IMR-90 (cell line): Measurements from ENCODE around the gene SDK1. TPM values are rescaled to one million over a fixed set of nuclear protein-coding genes. Genes with fewer than 3 reads are reported as not detected.

Source experiments
- ATAC-seq: fragments of 200-7000 bp; cut with Tn5 transposase; 2 replicates; pipeline ENCODE4 v1.9.1; 2020; ENCODE audit warnings: low read depth, mild to moderate bottlenecking, moderate library complexity
- BruUV-seq: library from RNA; stranded (reverse); fragments of 400-500 nt; replicated peaks from 2 replicates; lab custom pipeline; 2021; lab: Mats Ljungman, UMichigan
- CTCF ChIA-PET: fragments of 300-600 bp; formaldehyde crosslinking; extraction: SDS; loops from one replicate; lab custom pipeline; 2021; ENCODE audit warnings: antibody characterized with exemption; lab: Yijun Ruan, JAX
- POLR2A ChIA-PET: fragments of 300-600 bp; sonication (Branson Sonifier 250); formaldehyde crosslinking; loops from one replicate; lab custom pipeline; 2022; ENCODE audit warnings: antibody characterized with exemption; ENCODE audit not compliant: unreplicated experiment; lab: Charles Lee
- DNase-seq: peaks from one replicate; pipeline ENCODE4 v3.0.0; 2013
- H2AFZ ChIP-seq: replicated peaks from 2 replicates; pipeline ENCODE3; 2013; ENCODE audit warnings: low read length, mild to moderate bottlenecking; ENCODE audit not compliant: poor library complexity
- H2AK5ac ChIP-seq: 2 replicates; pipeline ENCODE4 v1.6.1; 2013; ENCODE audit warnings: low read depth, low read length, inconsistent platforms
- H2AK9ac ChIP-seq: replicated peaks from 2 replicates; pipeline ENCODE3; 2013; ENCODE audit warnings: mild to moderate bottlenecking, low read depth, low read length, moderate library complexity; ENCODE audit not compliant: poor library complexity
- H2BK120ac ChIP-seq: 2 replicates; pipeline ENCODE4 v1.6.1; 2013; ENCODE audit warnings: low read depth, low read length, inconsistent platforms
- H2BK15ac ChIP-seq: 3 replicates; pipeline ENCODE4 v1.6.1; 2013; ENCODE audit warnings: low read depth, low read length, inconsistent platforms
- H2BK20ac ChIP-seq: 2 replicates; pipeline ENCODE4 v1.6.1; 2013; ENCODE audit warnings: low read depth, mild to moderate bottlenecking, inconsistent platforms, low read length, moderate library complexity
- H2BK5ac ChIP-seq: 2 replicates; pipeline ENCODE4 v1.6.1; 2013; ENCODE audit warnings: mild to moderate bottlenecking, low read depth, low read length, inconsistent platforms; ENCODE audit not compliant: poor library complexity, severe bottlenecking
- H3K14ac ChIP-seq: replicated peaks from 2 replicates; pipeline ENCODE4 v1.6.1; 2013; ENCODE audit warnings: low read depth, low read length, inconsistent platforms
- H3K18ac ChIP-seq: 2 replicates; pipeline ENCODE4 v1.6.1; 2013; ENCODE audit warnings: low read depth, low read length, control low read depth
- H3K23ac ChIP-seq: 2 replicates; pipeline ENCODE4 v1.6.1; 2013; ENCODE audit warnings: low read depth, low read length, inconsistent platforms
- H3K27ac ChIP-seq: 2 replicates; pipeline ENCODE4 v1.5.1; 2013; ENCODE audit warnings: mild to moderate bottlenecking, control low read depth, low read length; ENCODE audit not compliant: insufficient read depth
- H3K27me3 ChIP-seq: 2 replicates; pipeline ENCODE4 v1.6.1; 2013; ENCODE audit warnings: low read length; ENCODE audit not compliant: control insufficient read depth, insufficient read depth
- H3K36me3 ChIP-seq: 2 replicates; pipeline ENCODE4 v1.6.1; 2013; ENCODE audit warnings: low read length, mixed read lengths; ENCODE audit not compliant: control insufficient read depth, insufficient read depth
- H3K4ac ChIP-seq: 2 replicates; pipeline ENCODE4 v1.6.1; 2013; ENCODE audit warnings: low read depth, low read length, inconsistent platforms
- H3K4me1 ChIP-seq: 2 replicates; pipeline ENCODE4 v1.6.1; 2013; ENCODE audit warnings: low read length, mixed read lengths; ENCODE audit not compliant: control insufficient read depth, insufficient read depth
- H3K4me2 ChIP-seq: 2 replicates; pipeline ENCODE4 v1.6.1; 2013; ENCODE audit warnings: low read depth, mild to moderate bottlenecking, control low read depth, low read length, moderate library complexity
- H3K4me3 ChIP-seq: 2 replicates; pipeline ENCODE4 v1.5.1; 2013; ENCODE audit warnings: low read depth, mild to moderate bottlenecking, control low read depth, low read length, moderate library complexity; ENCODE audit not compliant: insufficient read depth
- H3K56ac ChIP-seq: 2 replicates; pipeline ENCODE4 v1.6.1; 2013; ENCODE audit warnings: low read length, inconsistent platforms; ENCODE audit not compliant: insufficient read depth; ENCODE audit errors: extremely low read depth
- H3K79me1 ChIP-seq, 2 experiments: 2 replicates each; pipeline ENCODE4 v1.6.1; 2013; ENCODE audit warnings: low read length in 2 of 2, inconsistent platforms in 1 of 2, low read depth in 1 of 2
- H3K9ac ChIP-seq: 2 replicates; pipeline ENCODE4 v1.6.1; 2013; ENCODE audit warnings: low read depth, low read length, control low read depth
- H3K9me1 ChIP-seq: 2 replicates; pipeline ENCODE4 v1.6.1; 2013; ENCODE audit warnings: low read length, inconsistent platforms; ENCODE audit not compliant: insufficient read depth
- H3K9me3 ChIP-seq: 2 replicates; pipeline ENCODE4 v1.6.1; 2013; ENCODE audit warnings: low read length; ENCODE audit not compliant: control insufficient read depth, insufficient read depth
- H4K20me1 ChIP-seq: 2 replicates; pipeline ENCODE4 v1.6.1; 2013; ENCODE audit warnings: low read length, inconsistent platforms; ENCODE audit not compliant: insufficient read depth
- H4K5ac ChIP-seq: 2 replicates; pipeline ENCODE4 v1.6.1; 2013; ENCODE audit warnings: mild to moderate bottlenecking, low read depth, low read length, control low read depth
- H4K8ac ChIP-seq, 2 experiments: 2 replicates each; pipeline ENCODE4 v1.6.1; 2013; ENCODE audit warnings: low read depth in 2 of 2, low read length in 2 of 2, control low read depth in 1 of 2, inconsistent platforms in 1 of 2
- H4K91ac ChIP-seq: 2 replicates; pipeline ENCODE4 v1.6.1; 2013; ENCODE audit warnings: low read depth, low read length, inconsistent platforms; ENCODE audit not compliant: insufficient read depth
- BHLHE40 ChIP-seq: fragments of 150-350 bp; IDR thresholded peaks from 2 replicates; pipeline ENCODE4 v1.6.1; 2016; ENCODE audit warnings: mild to moderate bottlenecking, low read depth, low read length
- CEBPB ChIP-seq: IDR thresholded peaks from 2 replicates; pipeline ENCODE4 v1.6.1; 2012; ENCODE audit warnings: low read depth, low read length, improper control_type of control experiment
- CHD1 ChIP-seq: IDR thresholded peaks from 2 replicates; pipeline ENCODE4 v1.6.1; 2012; ENCODE audit warnings: low read depth, low read length, improper control_type of control experiment
- CTCF ChIP-seq: conservative IDR thresholded peaks from 2 replicates; pipeline ENCODE4 v1.5.1; 2012; ENCODE audit warnings: mild to moderate bottlenecking, low read depth, low read length, improper control_type of control experiment
- ELK1 ChIP-seq: fragments of 150-350 bp; IDR thresholded peaks from 2 replicates; pipeline ENCODE4 v1.6.1; 2016; ENCODE audit warnings: low read depth, mild to moderate bottlenecking, low read length, moderate library complexity, borderline replicate concordance
- FOS ChIP-seq: fragments of 150-350 bp; IDR thresholded peaks from 2 replicates; pipeline ENCODE4 v1.6.1; 2016; ENCODE audit warnings: low read depth, low read length
- MAFK ChIP-seq: IDR thresholded peaks from 2 replicates; pipeline ENCODE4 v1.6.1; 2012; ENCODE audit warnings: low read depth, low read length, improper control_type of control experiment
- MAZ ChIP-seq: IDR thresholded peaks from 2 replicates; pipeline ENCODE4 v1.6.1; 2012; ENCODE audit warnings: low read depth, mild to moderate bottlenecking, low read length, improper control_type of control experiment, moderate library complexity, borderline replicate concordance
- MXI1 ChIP-seq: IDR thresholded peaks from 2 replicates; pipeline ENCODE4 v1.6.1; 2012; ENCODE audit warnings: low read depth, mild to moderate bottlenecking, low read length, moderate library complexity, borderline replicate concordance
- NFE2L2 ChIP-seq: fragments of 150-350 bp; IDR thresholded peaks from 2 replicates; pipeline ENCODE4 v1.6.1; 2016; ENCODE audit warnings: low read depth, mild to moderate bottlenecking, low read length
- POLR2A ChIP-seq: IDR thresholded peaks from 2 replicates; pipeline ENCODE4 v1.6.1; 2012; ENCODE audit warnings: mild to moderate bottlenecking, low read depth, low read length
- RAD21 ChIP-seq: IDR thresholded peaks from 2 replicates; pipeline ENCODE4 v1.6.1; 2012; ENCODE audit warnings: low read length, improper control_type of control experiment
- RCOR1 ChIP-seq: IDR thresholded peaks from 2 replicates; pipeline ENCODE4 v1.6.1; 2012; ENCODE audit warnings: mild to moderate bottlenecking, low read length, improper control_type of control experiment; ENCODE audit not compliant: insufficient replicate concordance
- RFX5 ChIP-seq: IDR thresholded peaks from 2 replicates; pipeline ENCODE4 v1.8.0; 2012; ENCODE audit warnings: low read depth, mild to moderate bottlenecking, low read length, moderate library complexity
- SMC3 ChIP-seq: fragments of 150-350 bp; IDR thresholded peaks from 2 replicates; pipeline ENCODE4 v1.6.1; 2016; ENCODE audit warnings: low read depth, mild to moderate bottlenecking, antibody characterized with exemption, low read length, moderate library complexity
- USF2 ChIP-seq: fragments of 150-350 bp; IDR thresholded peaks from 2 replicates; pipeline ENCODE4 v1.6.1; 2017; ENCODE audit warnings: mild to moderate bottlenecking, antibody characterized with exemption, low read length, low read depth
- WGBS, 2 experiments: methylation state at CpG; one replicate each; pipeline versions ENCODE4 v1.1.5 to v1.1.7; 2013; ENCODE audit warnings: missing lambda C conversion rate in 2 of 2; ENCODE audit not compliant: insufficient read length in 1 of 2; ENCODE audit errors: extremely low coverage in 2 of 2; 5-methylcytosine and 5-hydroxymethylcytosine counted together
- dilution Hi-C: fragments of 300-500 bp; cut with HindIII; formaldehyde crosslinking; loops from one replicate; pipeline ENCODE4 v1.14.3; 2018; ENCODE audit warnings: low sequenced_read_pairs; ENCODE audit not compliant: unreplicated experiment
- in situ Hi-C: fragments of 300-500 bp; cut with MboI; formaldehyde crosslinking; loops from 3 replicates; pipeline ENCODE4 v1.14.3; 2019; ENCODE audit warnings: low sequenced_read_pairs, inconsistent platforms, mixed read lengths
- intact Hi-C: fragments of 100-400 bp; cut with micrococcal nuclease; formaldehyde crosslinking; loops from 2 replicates; pipeline ENCODE4 v1.10.0; 2022
- polyA plus RNA-seq, 3 experiments: library from polyadenylated mRNA; depleted of rRNA; stranded (reverse); fragments of >200 nt; gene quantifications; 2 replicates each; pipeline ENCODE4 v1.2.3, GENCODE V29; 2012; ENCODE audit warnings: low replicate concordance in 1 of 3
- total RNA-seq: library from RNA; depleted of rRNA; stranded (reverse); fragments of >200 nt; gene quantifications from 2 replicates; pipeline ENCODE4 v1.2.3, GENCODE V29; 2012

Gene SDK1
- total and polyA plus RNA-seq, 2 of the 4 experiments (the other 2 are of a cell fraction), result 1.5 to 1.6 TPM

- Histone ChIP-seq H3K4me1 (peaks cover 6% of the 10 kb centered on the region; the same call in 1 of the 2 replicates), H2AK5ac (no peak overlapping the region), H3K18ac (no peak overlapping the region; the same call in 1 of the 2 replicates), H2AK9ac (no peak overlapping the region), H2AFZ (no peak overlapping the region), H3K4me3 (no peak overlapping the region), H2BK20ac (no peak overlapping the region), H2BK15ac (no peak overlapping the region), H3K79me1 (no peaks in the 10 kb centered on the region), H3K9me3 (peaks cover 13% of the 10 kb centered on the region), H4K8ac (no peak overlapping the region), H3K27ac (no peak overlapping the region), H3K9me1 (no peaks in the 10 kb centered on the region), H2BK5ac (no peak overlapping the region), H4K20me1 (no peaks in the 10 kb centered on the region), H4K5ac (no peak overlapping the region), H3K9ac (no peak overlapping the region), H2BK120ac (no peak overlapping the region), H3K4ac (no peak overlapping the region), H3K4me2 (no peak overlapping the region), H3K14ac (no peak overlapping the region), H3K27me3 (no peaks in the 10 kb centered on the region), H3K23ac (no peak overlapping the region), H4K91ac (no peak overlapping the region), H3K56ac (no peak overlapping the region), H3K36me3 (no peaks in the 10 kb centered on the region)
- dilution Hi-C loops, result no loop called here
- in situ Hi-C loops, result no loop called here
- no TSS peak for BruUV-seq
- CTCF ChIA-PET, result no interaction called here
- peak; percentile 46 for ATAC-seq
- DNase-seq, result peak; percentile 18
- intact Hi-C loops, result no loop called here
- 40% methylated on average over 1 of the region's 1 CpG; no CpG with 5 or more reads in 1 of the 2 experiments for WGBS, 2 experiments
- POLR2A ChIA-PET, result no interaction called here
- TF ChIP-seq FOS (no peak), RCOR1 (no peak), RAD21 (no peak), BHLHE40 (no peak), ELK1 (no peak), SMC3 (no peak), RFX5 (no peak), MAFK (no peak), MXI1 (no peak), CTCF (no peak), CHD1 (no peak), MAZ (no peak), CEBPB (no peak), USF2 (no peak), POLR2A (no peak), NFE2L2 (no peak)
These were observed 560.3 kb downstream of the SDK1 start for GRCh38 chr7:3861386-3861785.
